IMR-90 (cell line): ENCODE measurements around the gene ATRN. TPM values are rescaled to one million over a fixed set of nuclear protein-coding genes. Genes with fewer than 3 reads are reported as not detected.

Experiments
- ATAC-seq: fragments of 200-7000 bp; cut with Tn5 transposase; 2 replicates; pipeline ENCODE4 v1.9.1; 2020; ENCODE audit warnings: low read depth, mild to moderate bottlenecking, moderate library complexity
- BruUV-seq: library from RNA; stranded (reverse); fragments of 400-500 nt; replicated peaks from 2 replicates; lab custom pipeline; 2021; lab: Mats Ljungman, UMichigan
- CTCF ChIA-PET: fragments of 300-600 bp; formaldehyde crosslinking; extraction: SDS; loops from one replicate; lab custom pipeline; 2021; ENCODE audit warnings: antibody characterized with exemption; lab: Yijun Ruan, JAX
- POLR2A ChIA-PET: fragments of 300-600 bp; sonication (Branson Sonifier 250); formaldehyde crosslinking; loops from one replicate; lab custom pipeline; 2022; ENCODE audit warnings: antibody characterized with exemption; ENCODE audit not compliant: unreplicated experiment; lab: Charles Lee
- DNase-seq: peaks from one replicate; pipeline ENCODE4 v3.0.0; 2013
- H2AFZ ChIP-seq: replicated peaks from 2 replicates; pipeline ENCODE3; 2013; ENCODE audit warnings: low read length, mild to moderate bottlenecking; ENCODE audit not compliant: poor library complexity
- H2AK5ac ChIP-seq: 2 replicates; pipeline ENCODE4 v1.6.1; 2013; ENCODE audit warnings: low read depth, low read length, inconsistent platforms
- H2AK9ac ChIP-seq: replicated peaks from 2 replicates; pipeline ENCODE3; 2013; ENCODE audit warnings: mild to moderate bottlenecking, low read depth, low read length, moderate library complexity; ENCODE audit not compliant: poor library complexity
- H2BK120ac ChIP-seq: 2 replicates; pipeline ENCODE4 v1.6.1; 2013; ENCODE audit warnings: low read depth, low read length, inconsistent platforms
- H2BK15ac ChIP-seq: 3 replicates; pipeline ENCODE4 v1.6.1; 2013; ENCODE audit warnings: low read depth, low read length, inconsistent platforms
- H2BK20ac ChIP-seq: 2 replicates; pipeline ENCODE4 v1.6.1; 2013; ENCODE audit warnings: low read depth, mild to moderate bottlenecking, inconsistent platforms, low read length, moderate library complexity
- H2BK5ac ChIP-seq: 2 replicates; pipeline ENCODE4 v1.6.1; 2013; ENCODE audit warnings: mild to moderate bottlenecking, low read depth, low read length, inconsistent platforms; ENCODE audit not compliant: poor library complexity, severe bottlenecking
- H3K14ac ChIP-seq: replicated peaks from 2 replicates; pipeline ENCODE4 v1.6.1; 2013; ENCODE audit warnings: low read depth, low read length, inconsistent platforms
- H3K18ac ChIP-seq: 2 replicates; pipeline ENCODE4 v1.6.1; 2013; ENCODE audit warnings: low read depth, low read length, control low read depth
- H3K23ac ChIP-seq: 2 replicates; pipeline ENCODE4 v1.6.1; 2013; ENCODE audit warnings: low read depth, low read length, inconsistent platforms
- H3K27ac ChIP-seq: 2 replicates; pipeline ENCODE4 v1.5.1; 2013; ENCODE audit warnings: mild to moderate bottlenecking, control low read depth, low read length; ENCODE audit not compliant: insufficient read depth
- H3K27me3 ChIP-seq: 2 replicates; pipeline ENCODE4 v1.6.1; 2013; ENCODE audit warnings: low read length; ENCODE audit not compliant: control insufficient read depth, insufficient read depth
- H3K36me3 ChIP-seq: 2 replicates; pipeline ENCODE4 v1.6.1; 2013; ENCODE audit warnings: low read length, mixed read lengths; ENCODE audit not compliant: control insufficient read depth, insufficient read depth
- H3K4ac ChIP-seq: 2 replicates; pipeline ENCODE4 v1.6.1; 2013; ENCODE audit warnings: low read depth, low read length, inconsistent platforms
- H3K4me1 ChIP-seq: 2 replicates; pipeline ENCODE4 v1.6.1; 2013; ENCODE audit warnings: low read length, mixed read lengths; ENCODE audit not compliant: control insufficient read depth, insufficient read depth
- H3K4me2 ChIP-seq: 2 replicates; pipeline ENCODE4 v1.6.1; 2013; ENCODE audit warnings: low read depth, mild to moderate bottlenecking, control low read depth, low read length, moderate library complexity
- H3K4me3 ChIP-seq: 2 replicates; pipeline ENCODE4 v1.5.1; 2013; ENCODE audit warnings: low read depth, mild to moderate bottlenecking, control low read depth, low read length, moderate library complexity; ENCODE audit not compliant: insufficient read depth
- H3K56ac ChIP-seq: 2 replicates; pipeline ENCODE4 v1.6.1; 2013; ENCODE audit warnings: low read length, inconsistent platforms; ENCODE audit not compliant: insufficient read depth; ENCODE audit errors: extremely low read depth
- H3K79me1 ChIP-seq, 2 experiments: 2 replicates each; pipeline ENCODE4 v1.6.1; 2013; ENCODE audit warnings: low read length in 2 of 2, inconsistent platforms in 1 of 2, low read depth in 1 of 2
- H3K9ac ChIP-seq: 2 replicates; pipeline ENCODE4 v1.6.1; 2013; ENCODE audit warnings: low read depth, low read length, control low read depth
- H3K9me1 ChIP-seq: 2 replicates; pipeline ENCODE4 v1.6.1; 2013; ENCODE audit warnings: low read length, inconsistent platforms; ENCODE audit not compliant: insufficient read depth
- H3K9me3 ChIP-seq: 2 replicates; pipeline ENCODE4 v1.6.1; 2013; ENCODE audit warnings: low read length; ENCODE audit not compliant: control insufficient read depth, insufficient read depth
- H4K20me1 ChIP-seq: 2 replicates; pipeline ENCODE4 v1.6.1; 2013; ENCODE audit warnings: low read length, inconsistent platforms; ENCODE audit not compliant: insufficient read depth
- H4K5ac ChIP-seq: 2 replicates; pipeline ENCODE4 v1.6.1; 2013; ENCODE audit warnings: mild to moderate bottlenecking, low read depth, low read length, control low read depth
- H4K8ac ChIP-seq, 2 experiments: 2 replicates each; pipeline ENCODE4 v1.6.1; 2013; ENCODE audit warnings: low read depth in 2 of 2, low read length in 2 of 2, control low read depth in 1 of 2, inconsistent platforms in 1 of 2
- H4K91ac ChIP-seq: 2 replicates; pipeline ENCODE4 v1.6.1; 2013; ENCODE audit warnings: low read depth, low read length, inconsistent platforms; ENCODE audit not compliant: insufficient read depth
- BHLHE40 ChIP-seq: fragments of 150-350 bp; IDR thresholded peaks from 2 replicates; pipeline ENCODE4 v1.6.1; 2016; ENCODE audit warnings: mild to moderate bottlenecking, low read depth, low read length
- CEBPB ChIP-seq: IDR thresholded peaks from 2 replicates; pipeline ENCODE4 v1.6.1; 2012; ENCODE audit warnings: low read depth, low read length, improper control_type of control experiment
- CHD1 ChIP-seq: IDR thresholded peaks from 2 replicates; pipeline ENCODE4 v1.6.1; 2012; ENCODE audit warnings: low read depth, low read length, improper control_type of control experiment
- CTCF ChIP-seq: conservative IDR thresholded peaks from 2 replicates; pipeline ENCODE4 v1.5.1; 2012; ENCODE audit warnings: mild to moderate bottlenecking, low read depth, low read length, improper control_type of control experiment
- ELK1 ChIP-seq: fragments of 150-350 bp; IDR thresholded peaks from 2 replicates; pipeline ENCODE4 v1.6.1; 2016; ENCODE audit warnings: low read depth, mild to moderate bottlenecking, low read length, moderate library complexity, borderline replicate concordance
- FOS ChIP-seq: fragments of 150-350 bp; IDR thresholded peaks from 2 replicates; pipeline ENCODE4 v1.6.1; 2016; ENCODE audit warnings: low read depth, low read length
- MAZ ChIP-seq: IDR thresholded peaks from 2 replicates; pipeline ENCODE4 v1.6.1; 2012; ENCODE audit warnings: low read depth, mild to moderate bottlenecking, low read length, improper control_type of control experiment, moderate library complexity, borderline replicate concordance
- MXI1 ChIP-seq: IDR thresholded peaks from 2 replicates; pipeline ENCODE4 v1.6.1; 2012; ENCODE audit warnings: low read depth, mild to moderate bottlenecking, low read length, moderate library complexity, borderline replicate concordance
- NFE2L2 ChIP-seq: fragments of 150-350 bp; IDR thresholded peaks from 2 replicates; pipeline ENCODE4 v1.6.1; 2016; ENCODE audit warnings: low read depth, mild to moderate bottlenecking, low read length
- RAD21 ChIP-seq: IDR thresholded peaks from 2 replicates; pipeline ENCODE4 v1.6.1; 2012; ENCODE audit warnings: low read length, improper control_type of control experiment
- RCOR1 ChIP-seq: IDR thresholded peaks from 2 replicates; pipeline ENCODE4 v1.6.1; 2012; ENCODE audit warnings: mild to moderate bottlenecking, low read length, improper control_type of control experiment; ENCODE audit not compliant: insufficient replicate concordance
- RFX5 ChIP-seq: IDR thresholded peaks from 2 replicates; pipeline ENCODE4 v1.8.0; 2012; ENCODE audit warnings: low read depth, mild to moderate bottlenecking, low read length, moderate library complexity
- SMC3 ChIP-seq: fragments of 150-350 bp; IDR thresholded peaks from 2 replicates; pipeline ENCODE4 v1.6.1; 2016; ENCODE audit warnings: low read depth, mild to moderate bottlenecking, antibody characterized with exemption, low read length, moderate library complexity
- WGBS, 2 experiments: methylation state at CpG; one replicate each; pipeline versions ENCODE4 v1.1.5 to v1.1.7; 2013; ENCODE audit warnings: missing lambda C conversion rate in 2 of 2; ENCODE audit not compliant: insufficient read length in 1 of 2; ENCODE audit errors: extremely low coverage in 2 of 2; 5-methylcytosine and 5-hydroxymethylcytosine counted together
- dilution Hi-C: fragments of 300-500 bp; cut with HindIII; formaldehyde crosslinking; loops from one replicate; pipeline ENCODE4 v1.14.3; 2018; ENCODE audit warnings: low sequenced_read_pairs; ENCODE audit not compliant: unreplicated experiment
- in situ Hi-C: fragments of 300-500 bp; cut with MboI; formaldehyde crosslinking; loops from 3 replicates; pipeline ENCODE4 v1.14.3; 2019; ENCODE audit warnings: low sequenced_read_pairs, inconsistent platforms, mixed read lengths
- intact Hi-C: fragments of 100-400 bp; cut with micrococcal nuclease; formaldehyde crosslinking; loops from 2 replicates; pipeline ENCODE4 v1.10.0; 2022
- polyA plus RNA-seq, 3 experiments: library from polyadenylated mRNA; depleted of rRNA; stranded (reverse); fragments of >200 nt; gene quantifications; 2 replicates each; pipeline ENCODE4 v1.2.3, GENCODE V29; 2012; ENCODE audit warnings: low replicate concordance in 1 of 3
- total RNA-seq: library from RNA; depleted of rRNA; stranded (reverse); fragments of >200 nt; gene quantifications from 2 replicates; pipeline ENCODE4 v1.2.3, GENCODE V29; 2012
- TF ChIP-seq, protein P1 (sequence below): fragments of 150-350 bp; IDR thresholded peaks from 2 replicates; pipeline ENCODE4 v1.6.1; 2017; ENCODE audit warnings: mild to moderate bottlenecking, antibody characterized with exemption, low read length, low read depth

The ATRN gene
- total and polyA plus RNA-seq, 2 of the 4 experiments (the other 2 are of a cell fraction) = 32.3 to 46.2 TPM

GRCh38 chr20:3545401-3545925, 74.6 kb downstream of the ATRN start:
- H2BK5ac ChIP-seq = no peak overlapping the region
- no peak overlapping the region for H2AFZ ChIP-seq
- H4K91ac ChIP-seq = no peak overlapping the region
- no peak overlapping the region for H2BK15ac ChIP-seq
- intact Hi-C loops = no loop called here
- no peak overlapping the region for H2BK120ac ChIP-seq
- no peak overlapping the region for H3K4me2 ChIP-seq
- dilution Hi-C loops = no loop called here
- no peak overlapping the region for H2BK20ac ChIP-seq
- H2AK5ac ChIP-seq = no peak overlapping the region
- H3K4ac ChIP-seq = no peak overlapping the region
- H3K4me3 ChIP-seq = no peak overlapping the region
- H3K36me3 ChIP-seq = peaks cover 5% of the 10 kb centered on the region; the same call in 1 of the 2 replicates
- no peak for TF ChIP-seq NFE2L2
- no peak for TF ChIP-seq MXI1
- TF ChIP-seq BHLHE40 = no peak
- no peak for TF ChIP-seq FOS
- TF ChIP-seq RAD21 = no peak
- TF ChIP-seq, protein P1, sequence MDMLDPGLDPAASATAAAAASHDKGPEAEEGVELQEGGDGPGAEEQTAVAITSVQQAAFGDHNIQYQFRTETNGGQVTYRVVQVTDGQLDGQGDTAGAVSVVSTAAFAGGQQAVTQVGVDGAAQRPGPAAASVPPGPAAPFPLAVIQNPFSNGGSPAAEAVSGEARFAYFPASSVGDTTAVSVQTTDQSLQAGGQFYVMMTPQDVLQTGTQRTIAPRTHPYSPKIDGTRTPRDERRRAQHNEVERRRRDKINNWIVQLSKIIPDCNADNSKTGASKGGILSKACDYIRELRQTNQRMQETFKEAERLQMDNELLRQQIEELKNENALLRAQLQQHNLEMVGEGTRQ = no peak
- TF ChIP-seq ELK1 = no peak
- TF ChIP-seq RFX5 = no peak
- no peak for TF ChIP-seq SMC3
- no peak for TF ChIP-seq CHD1
- TF ChIP-seq RCOR1 = no peak
- no peak for TF ChIP-seq CEBPB
- no peak for TF ChIP-seq MAZ
- no peak for TF ChIP-seq CTCF
- no peak overlapping the region for H4K5ac ChIP-seq
- H3K27ac ChIP-seq = no peak overlapping the region
- no peak overlapping the region for H3K14ac ChIP-seq
- H3K4me1 ChIP-seq = no peaks in the 10 kb centered on the region; the same call in 1 of the 2 replicates
- in situ Hi-C loops = no loop called here
- DNase-seq (no peak), ATAC-seq (no peak)
- no TSS peak for BruUV-seq
- no peaks in the 10 kb centered on the region for H3K27me3 ChIP-seq
- CTCF ChIA-PET = no interaction called here
- H3K23ac ChIP-seq = no peak overlapping the region
- H4K20me1 ChIP-seq = peaks cover 6% of the 10 kb centered on the region; the same call in 1 of the 2 replicates
- no peaks in the 10 kb centered on the region for H3K9me3 ChIP-seq
- H3K56ac ChIP-seq = no peak overlapping the region
- peaks cover 8% of the 10 kb centered on the region for H3K9me1 ChIP-seq
- no peak overlapping the region for H4K8ac ChIP-seq
- H3K79me1 ChIP-seq = peaks cover 7 to 14% of the 10 kb centered on the region in 2 experiments; a peak in 3 of 4 replicates
- POLR2A ChIA-PET = no interaction called here
- no peak overlapping the region for H2AK9ac ChIP-seq
- no CpG with 5 or more reads among the region's 1 CpG for WGBS, 2 experiments
- H3K9ac ChIP-seq = no peak overlapping the region
- no peak overlapping the region for H3K18ac ChIP-seq
